RWPE2 (cell line): ENCODE results near the gene MALT1.

Experiments used
- ATAC-seq: fragments of 200-7000 bp; cut with Tn5 transposase; 3 replicates; pipeline ENCODE4 v1.9.1; 2021; ENCODE audit warnings: low read depth
- DNase-seq: peaks from one replicate; pipeline ENCODE4 v3.0.0-alpha.2; 2020; ENCODE audit warnings: low spot score
- H3K27ac ChIP-seq: fragments of 450-650 bp; 2 replicates; pipeline ENCODE4 v1.5.1; 2017; ENCODE audit warnings: mild to moderate bottlenecking; ENCODE audit not compliant: poor library complexity, severe bottlenecking
- H3K27me3 ChIP-seq: fragments of 250-450 bp; sonication (Bioruptor Pico); 2 replicates; pipeline ENCODE4 v1.5.1; 2021; ENCODE audit warnings: mild to moderate bottlenecking, moderate library complexity; ENCODE audit not compliant: insufficient read depth, poor library complexity, severe bottlenecking
- H3K36me3 ChIP-seq: fragments of 250-450 bp; sonication (Bioruptor Pico); 2 replicates; pipeline ENCODE4 v1.5.1; 2020; ENCODE audit warnings: low read depth, mild to moderate bottlenecking, moderate library complexity
- H3K4me1 ChIP-seq: fragments of 250-450 bp; sonication (Bioruptor Pico); 2 replicates; pipeline ENCODE4 v1.5.1; 2021; ENCODE audit warnings: mild to moderate bottlenecking, moderate library complexity; ENCODE audit not compliant: insufficient read depth, poor library complexity, severe bottlenecking
- H3K4me3 ChIP-seq: fragments of 250-450 bp; sonication (Bioruptor Pico); 2 replicates; pipeline ENCODE4 v1.5.1; 2021; ENCODE audit warnings: mild to moderate bottlenecking, moderate library complexity; ENCODE audit not compliant: severe bottlenecking
- H3K9me3 ChIP-seq: fragments of 250-450 bp; sonication (Bioruptor Pico); 2 replicates; pipeline ENCODE4 v1.5.1; 2021; ENCODE audit warnings: mild to moderate bottlenecking, moderate library complexity; ENCODE audit not compliant: severe bottlenecking
- TF ChIP-seq, protein P1 (sequence below): fragments of 450-650 bp; IDR thresholded peaks from one replicate; pipeline ENCODE4 v1.5.1; 2017; ENCODE audit warnings: mild to moderate bottlenecking, moderate library complexity; ENCODE audit not compliant: poor library complexity, severe bottlenecking

MALT1 gene

DNA sequence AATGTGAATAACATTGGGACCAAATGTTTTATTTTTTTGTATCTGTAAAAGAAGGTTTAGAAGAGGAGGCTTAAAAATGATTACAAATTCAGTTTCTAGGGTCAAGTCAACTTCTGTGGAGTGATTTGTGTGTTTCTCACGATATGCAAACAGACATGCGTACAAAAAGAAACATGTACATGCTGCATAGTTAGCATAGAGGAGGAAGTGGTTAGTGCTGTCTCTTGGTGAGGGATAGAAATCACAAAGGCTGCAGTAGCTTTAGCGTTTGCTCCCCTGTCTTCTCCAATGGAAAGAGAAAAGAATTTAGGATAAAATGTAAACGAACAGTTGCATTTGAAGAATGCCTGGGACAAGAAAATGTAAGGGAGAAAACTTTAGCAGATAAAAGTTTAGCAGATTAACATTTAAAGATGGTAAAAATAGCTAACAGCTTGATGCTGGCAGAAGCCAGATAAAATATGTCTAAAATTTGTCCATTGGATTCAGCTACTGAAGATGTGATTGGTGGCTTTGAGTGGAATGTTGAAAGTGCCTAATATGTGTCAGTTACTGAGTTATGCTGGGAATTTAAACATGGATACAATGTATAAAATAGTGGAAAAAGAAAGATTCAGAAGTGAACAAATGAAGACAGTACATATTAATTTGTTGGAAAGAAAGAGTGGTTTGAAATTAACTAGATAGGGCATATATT is 44.9 kb downstream of the MALT1 start:
- Histone ChIP-seq H3K9me3 (no peaks in the 10 kb centered on the region), H3K4me3 (no peak overlapping the region), H3K36me3 (peaks cover 17% of the 10 kb centered on the region), H3K4me1 (no peaks in the 10 kb centered on the region), H3K27me3 (no peaks in the 10 kb centered on the region), H3K27ac (no peak overlapping the region)
- no peak for DNase-seq
- no peak for ATAC-seq
- TF ChIP-seq, protein P1, sequence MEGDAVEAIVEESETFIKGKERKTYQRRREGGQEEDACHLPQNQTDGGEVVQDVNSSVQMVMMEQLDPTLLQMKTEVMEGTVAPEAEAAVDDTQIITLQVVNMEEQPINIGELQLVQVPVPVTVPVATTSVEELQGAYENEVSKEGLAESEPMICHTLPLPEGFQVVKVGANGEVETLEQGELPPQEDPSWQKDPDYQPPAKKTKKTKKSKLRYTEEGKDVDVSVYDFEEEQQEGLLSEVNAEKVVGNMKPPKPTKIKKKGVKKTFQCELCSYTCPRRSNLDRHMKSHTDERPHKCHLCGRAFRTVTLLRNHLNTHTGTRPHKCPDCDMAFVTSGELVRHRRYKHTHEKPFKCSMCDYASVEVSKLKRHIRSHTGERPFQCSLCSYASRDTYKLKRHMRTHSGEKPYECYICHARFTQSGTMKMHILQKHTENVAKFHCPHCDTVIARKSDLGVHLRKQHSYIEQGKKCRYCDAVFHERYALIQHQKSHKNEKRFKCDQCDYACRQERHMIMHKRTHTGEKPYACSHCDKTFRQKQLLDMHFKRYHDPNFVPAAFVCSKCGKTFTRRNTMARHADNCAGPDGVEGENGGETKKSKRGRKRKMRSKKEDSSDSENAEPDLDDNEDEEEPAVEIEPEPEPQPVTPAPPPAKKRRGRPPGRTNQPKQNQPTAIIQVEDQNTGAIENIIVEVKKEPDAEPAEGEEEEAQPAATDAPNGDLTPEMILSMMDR, result no peak

DNA sequence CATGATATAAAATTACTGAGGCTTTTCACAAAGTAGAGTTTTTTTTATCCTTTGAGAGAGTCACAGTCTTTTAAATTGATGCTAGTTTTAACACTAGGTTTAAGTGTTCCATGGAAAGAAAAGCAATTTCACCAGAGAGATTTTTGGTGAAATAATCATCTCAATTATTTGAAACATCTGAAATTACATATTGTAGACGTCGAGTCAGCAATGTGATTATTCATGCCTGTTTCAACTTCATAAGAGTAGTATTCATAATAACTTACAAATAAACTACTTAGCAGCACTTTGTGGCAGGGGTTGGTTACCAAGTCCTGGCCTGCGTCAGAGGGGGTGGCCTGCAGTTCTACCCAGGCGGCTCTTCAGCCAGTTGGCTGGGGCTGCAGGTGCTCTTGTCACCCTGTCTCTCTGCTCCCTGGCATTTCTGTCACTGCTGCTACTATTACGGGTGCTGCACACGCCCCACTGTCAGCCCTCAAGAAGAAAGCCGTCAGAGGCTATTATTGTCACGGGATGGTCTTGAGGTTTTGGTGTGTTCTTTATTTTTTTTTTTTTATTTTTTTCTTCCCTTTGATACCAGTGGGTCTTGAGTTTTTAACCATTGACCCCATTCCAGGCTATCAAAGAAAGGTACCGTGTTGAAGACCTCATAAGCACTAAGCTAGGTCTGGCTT is 50.4 kb downstream of the MALT1 start:
- H3K27ac ChIP-seq, result no peak overlapping the region
- H3K36me3 ChIP-seq, result peaks cover 14% of the 10 kb centered on the region; the same call in 1 of the 2 replicates
- ATAC-seq (no peak), DNase-seq (no peak)
- no peaks in the 10 kb centered on the region for H3K4me1 ChIP-seq
- no peaks in the 10 kb centered on the region for H3K27me3 ChIP-seq
- no peaks in the 10 kb centered on the region for H3K9me3 ChIP-seq
- TF ChIP-seq, protein P1, result no peak
- H3K4me3 ChIP-seq, result no peak overlapping the region

DNA sequence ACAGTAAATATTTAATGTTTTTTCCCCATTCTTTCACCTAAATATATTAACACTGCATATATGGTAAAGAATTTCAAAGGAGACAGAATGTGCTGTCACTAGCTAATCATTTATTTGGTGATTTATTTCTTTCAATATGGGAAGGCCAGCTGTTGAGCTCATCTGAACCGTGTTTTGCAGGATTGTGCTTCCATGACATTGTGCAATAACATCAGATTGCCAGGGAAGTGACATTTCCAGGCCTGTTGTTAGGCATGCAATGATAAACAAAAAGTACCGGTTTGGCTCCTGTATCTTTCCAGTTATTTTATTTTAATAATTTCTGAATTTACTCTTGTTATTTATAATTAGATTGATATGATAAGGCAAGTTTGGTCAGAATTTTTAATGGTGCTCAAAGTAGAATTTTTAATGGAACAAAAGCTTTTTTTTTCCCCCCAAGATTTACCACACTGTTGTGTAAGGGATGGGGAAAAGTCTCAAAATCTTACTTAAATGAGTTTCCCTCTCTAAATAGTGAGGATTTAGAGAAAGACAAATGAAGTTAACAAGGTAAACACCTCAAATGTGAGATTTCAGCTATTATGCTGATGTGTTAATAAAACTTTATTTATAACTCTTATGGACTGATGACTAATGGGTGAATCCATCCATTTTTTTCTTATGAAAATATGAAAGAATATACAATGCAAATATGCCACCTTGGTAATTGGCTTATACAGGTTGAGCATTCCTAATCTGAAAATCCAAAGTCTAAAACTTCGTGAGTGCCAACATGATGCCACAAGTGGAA is 52.7 kb downstream of the MALT1 start:
- no peak for DNase-seq
- peaks cover 14% of the 10 kb centered on the region; the same call in 1 of the 2 replicates for H3K36me3 ChIP-seq

DNA sequence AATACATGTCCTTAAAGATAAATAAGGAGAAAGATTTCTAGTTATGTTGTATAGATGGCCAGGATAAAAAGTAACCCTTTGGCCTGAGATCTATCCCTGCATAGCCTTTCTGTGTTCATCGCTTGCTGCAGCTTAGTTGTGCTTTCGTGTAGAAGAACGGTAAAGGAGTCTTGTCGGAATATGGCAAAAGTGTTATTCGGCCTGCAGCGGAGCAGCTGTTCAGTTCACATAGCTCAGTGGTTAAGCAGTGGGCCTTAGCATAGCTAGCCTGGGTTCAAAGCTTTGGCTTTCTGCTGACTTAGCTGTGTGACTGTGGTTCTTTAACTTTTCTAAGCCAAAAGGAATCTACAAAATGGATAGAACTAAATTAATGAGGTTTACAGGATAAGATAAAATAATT is 55.4 kb downstream of the MALT1 start:
- Histone ChIP-seq H3K27me3 (no peaks in the 10 kb centered on the region), H3K36me3 (peaks cover 14% of the 10 kb centered on the region; the same call in 1 of the 2 replicates), H3K4me3 (no peak overlapping the region), H3K4me1 (no peaks in the 10 kb centered on the region), H3K27ac (no peak overlapping the region), H3K9me3 (no peaks in the 10 kb centered on the region)
- ATAC-seq (no peak), DNase-seq (no peak)
- TF ChIP-seq, protein P1, result no peak

More for the DNA sequence above, 52.7 kb downstream of the MALT1 start:
- no peaks in the 10 kb centered on the region for H3K9me3 ChIP-seq
- ATAC-seq, result no peak
- no peak overlapping the region for H3K4me3 ChIP-seq
- TF ChIP-seq, protein P1, result no peak
- H3K27me3 ChIP-seq, result no peaks in the 10 kb centered on the region
- no peaks in the 10 kb centered on the region for H3K4me1 ChIP-seq
- H3K27ac ChIP-seq, result no peak overlapping the region
